Astrocyte (in vitro differentiated cells and primary cell): ENCODE data around the gene TBPL1. TPM values are rescaled to one million over a fixed set of nuclear protein-coding genes. Genes with fewer than 3 reads are reported as not detected.

Experiments
- DNase-seq: peaks from one replicate; pipeline ENCODE4 v3.0.0-alpha.2; 2010; ENCODE audit warnings: low read depth
- FAIRE-seq: peaks from 2 replicates; lab custom pipeline; 2011; peaks lifted over from hg19 to GRCh38; lab: Jason Lieb, UNC
- H2AFZ ChIP-seq: 2 replicates; pipeline ENCODE4 v1.6.0; 2012; ENCODE audit warnings: low read depth, low read length, inconsistent platforms
- H3K27ac ChIP-seq: 2 replicates; pipeline ENCODE4 v1.5.1; 2011; ENCODE audit warnings: low read depth, low read length, inconsistent platforms
- H3K27me3 ChIP-seq: 2 replicates; pipeline ENCODE4 v1.6.0; 2011; ENCODE audit warnings: low read length, inconsistent platforms; ENCODE audit not compliant: insufficient read depth
- H3K36me3 ChIP-seq: 2 replicates; pipeline ENCODE4 v1.5.1; 2011; ENCODE audit warnings: low read length, inconsistent platforms; ENCODE audit not compliant: insufficient read depth
- H3K4me1 ChIP-seq: 2 replicates; pipeline ENCODE4 v1.5.1; 2011; ENCODE audit warnings: low read length, inconsistent platforms; ENCODE audit not compliant: insufficient read depth
- H3K4me2 ChIP-seq: 2 replicates; pipeline ENCODE4 v1.6.0; 2012; ENCODE audit warnings: low read length, inconsistent platforms
- H3K4me3 ChIP-seq: 2 replicates; pipeline ENCODE4 v1.5.1; 2011; ENCODE audit warnings: low read depth, mild to moderate bottlenecking, low read length, inconsistent platforms; ENCODE audit not compliant: insufficient read depth
- H3K79me2 ChIP-seq: 2 replicates; pipeline ENCODE4 v1.6.0; 2012; ENCODE audit warnings: mild to moderate bottlenecking, low read length, inconsistent platforms; ENCODE audit not compliant: insufficient read depth
- H3K9ac ChIP-seq: 2 replicates; pipeline ENCODE4 v1.6.0; 2012; ENCODE audit warnings: mild to moderate bottlenecking, low read length, inconsistent platforms
- H3K9me3 ChIP-seq: 2 replicates; pipeline ENCODE4 v1.5.1; 2012; ENCODE audit warnings: low read depth, mild to moderate bottlenecking, low read length, inconsistent platforms; ENCODE audit not compliant: insufficient read depth
- H4K20me1 ChIP-seq: 2 replicates; pipeline ENCODE4 v1.6.0; 2012; ENCODE audit warnings: low read length, inconsistent platforms; ENCODE audit not compliant: insufficient read depth
- H3K27ac Mint-ChIP-seq: one replicate; pipeline ENCODE4 v1.8.0; 2021; ENCODE audit warnings: mild to moderate bottlenecking, mixed read lengths; ENCODE audit not compliant: unreplicated experiment
- H3K27me3 Mint-ChIP-seq: one replicate; pipeline ENCODE4 v1.8.0; 2021; ENCODE audit warnings: low read depth, mixed read lengths; ENCODE audit not compliant: unreplicated experiment
- H3K36me3 Mint-ChIP-seq: one replicate; pipeline ENCODE4 v1.8.0; 2021; ENCODE audit warnings: low read depth, mixed read lengths; ENCODE audit not compliant: unreplicated experiment
- H3K4me1 Mint-ChIP-seq: one replicate; pipeline ENCODE4 v1.8.0; 2021; ENCODE audit warnings: low read depth, mixed read lengths; ENCODE audit not compliant: unreplicated experiment
- H3K4me3 Mint-ChIP-seq: one replicate; pipeline ENCODE4 v1.8.0; 2021; ENCODE audit warnings: mild to moderate bottlenecking, moderate library complexity, mixed read lengths; ENCODE audit not compliant: unreplicated experiment
- H3K9me3 Mint-ChIP-seq: one replicate; pipeline ENCODE4 v1.8.0; 2021; ENCODE audit warnings: mild to moderate bottlenecking, mixed read lengths; ENCODE audit not compliant: unreplicated experiment
- CTCF ChIP-seq: IDR thresholded peaks from 2 replicates; pipeline ENCODE4 v1.5.1; 2011; ENCODE audit warnings: low read depth, mild to moderate bottlenecking, inconsistent platforms, low read length, moderate library complexity; ENCODE audit not compliant: insufficient read depth
- EZH2 ChIP-seq: IDR thresholded peaks from 2 replicates; pipeline ENCODE4 v1.6.1; 2012; ENCODE audit warnings: mild to moderate bottlenecking, low read length, inconsistent platforms; ENCODE audit not compliant: insufficient read depth
- total RNA-seq: library from RNA; stranded (reverse); gene quantifications from 2 replicates; pipeline ENCODE4 v1.2.1, GENCODE V29; 2021

TBPL1 gene
- total RNA-seq, 1 donor from 2014 or later = 54.0 TPM

- FAIRE-seq (no peak), DNase-seq (no peak)
- Histone ChIP-seq H3K9ac (no peak overlapping the region), H4K20me1 (no peaks in the 10 kb centered on the region), H3K79me2 (no peaks in the 10 kb centered on the region), H3K27me3 (no peaks in the 10 kb centered on the region), H3K9me3 (no peaks in the 10 kb centered on the region), H3K4me2 (no peak overlapping the region), H2AFZ (no peak overlapping the region), H3K4me3 (no peak overlapping the region), H3K4me1 (peaks cover 20% of the 10 kb centered on the region), H3K36me3 (no peaks in the 10 kb centered on the region), H3K27ac (no peak overlapping the region)
- H3K27ac Mint-ChIP-seq = no peak overlapping the region
- H3K36me3 Mint-ChIP-seq = peaks cover 8% of the 10 kb centered on the region
- H3K4me3 Mint-ChIP-seq = no peak overlapping the region
- no peaks in the 10 kb centered on the region for H3K27me3 Mint-ChIP-seq
- peaks cover 13% of the 10 kb centered on the region for H3K4me1 Mint-ChIP-seq
- no peak for TF ChIP-seq EZH2
- no peak for TF ChIP-seq CTCF
- H3K9me3 Mint-ChIP-seq = peaks cover 8% of the 10 kb centered on the region
Observed at GRCh38 chr6:134005800-134006199, 52.8 kb downstream of the TBPL1 start.

- peaks cover 8% of the 10 kb centered on the region for H3K36me3 Mint-ChIP-seq
- Histone ChIP-seq H3K4me3 (no peak overlapping the region), H3K27ac (no peak overlapping the region), H3K4me1 (peaks cover 20% of the 10 kb centered on the region), H2AFZ (no peak overlapping the region), H4K20me1 (no peaks in the 10 kb centered on the region), H3K9me3 (no peaks in the 10 kb centered on the region), H3K79me2 (no peaks in the 10 kb centered on the region), H3K4me2 (no peak overlapping the region), H3K36me3 (no peaks in the 10 kb centered on the region), H3K9ac (no peak overlapping the region), H3K27me3 (no peaks in the 10 kb centered on the region)
- FAIRE-seq = no peak
- H3K27ac Mint-ChIP-seq = no peak overlapping the region
- H3K27me3 Mint-ChIP-seq = no peaks in the 10 kb centered on the region
- peaks cover 13% of the 10 kb centered on the region for H3K4me1 Mint-ChIP-seq
- TF ChIP-seq CTCF (no peak), EZH2 (no peak)
- H3K9me3 Mint-ChIP-seq = peaks cover 8% of the 10 kb centered on the region
- DNase-seq = no peak
- no peak overlapping the region for H3K4me3 Mint-ChIP-seq
Observed at GRCh38 chr6:134007077-134007476, 54.1 kb downstream of the TBPL1 start.

GRCh38 chr6:134009876-134010275 lies 56.9 kb downstream of the TBPL1 start:
- DNase-seq = no peak
- H3K36me3 Mint-ChIP-seq = peaks cover 8% of the 10 kb centered on the region
- no peak overlapping the region for H3K27ac ChIP-seq
- H3K4me3 ChIP-seq = no peak overlapping the region
- peaks cover 8% of the 10 kb centered on the region for H3K9me3 Mint-ChIP-seq
- no peak overlapping the region for H2AFZ ChIP-seq
- H3K27me3 ChIP-seq = no peaks in the 10 kb centered on the region
- no peak overlapping the region for H3K4me3 Mint-ChIP-seq
- H3K4me2 ChIP-seq = no peak overlapping the region
- H3K4me1 ChIP-seq = no peaks in the 10 kb centered on the region
- H3K27ac Mint-ChIP-seq = no peak overlapping the region
- H3K79me2 ChIP-seq = no peaks in the 10 kb centered on the region
- no peak overlapping the region for H3K9ac ChIP-seq
- H4K20me1 ChIP-seq = no peaks in the 10 kb centered on the region
- no peaks in the 10 kb centered on the region for H3K27me3 Mint-ChIP-seq
- H3K36me3 ChIP-seq = no peaks in the 10 kb centered on the region
- no peaks in the 10 kb centered on the region for H3K9me3 ChIP-seq
- TF ChIP-seq CTCF (no peak), EZH2 (no peak)
- FAIRE-seq = no peak
- no peaks in the 10 kb centered on the region for H3K4me1 Mint-ChIP-seq
